HCT116 (cell line): ENCODE data around the gene NSMCE1. TPM values are rescaled to one million over a fixed set of nuclear protein-coding genes. Genes with fewer than 3 reads are reported as not detected.
"Not testable (repeated sequence)": the region's sequence is repeated elsewhere in the genome, so short reads cannot be mapped to it uniquely, and the experiment has no call there.

ENCODE experiments used
- ATAC-seq: fragments of 200-7000 bp; cut with Tn5 transposase; 2 replicates; pipeline ENCODE4 v1.9.1; 2020; ENCODE audit warnings: mild to moderate bottlenecking, moderate library complexity
- BruUV-seq: library from RNA; stranded (reverse); fragments of 400-500 nt; replicated peaks from 2 replicates; lab custom pipeline; 2021; lab: Mats Ljungman, UMichigan
- CTCF ChIA-PET: fragments of 300-600 bp; sonication (Branson Sonifier 250); formaldehyde crosslinking; loops from one replicate; lab custom pipeline; 2021; ENCODE audit warnings: antibody characterized with exemption; lab: Charles Lee
- POLR2A ChIA-PET: fragments of 300-600, 350-600 bp; sonication (Branson Sonifier 250); formaldehyde crosslinking; loops from one replicate; lab custom pipeline; 2021; ENCODE audit warnings: antibody characterized with exemption; lab: Charles Lee
- RAD21 ChIA-PET, 2 experiments: fragments of 300-600 bp; sonication (Branson Sonifier 250); formaldehyde crosslinking; loops; one replicate each; lab custom pipeline; 2023; ENCODE audit warnings: low total read pairs in 2 of 2; ENCODE audit not compliant: uncharacterized antibody in 2 of 2, unreplicated experiment in 2 of 2, low non-redundant PET in 1 of 2; lab: Charles Lee
- DNase-seq: peaks from one replicate; pipeline ENCODE4 v3.0.0-alpha.2; 2010; ENCODE audit warnings: low read depth, low spot score
- H2AFZ ChIP-seq: fragments of 200-600 bp; shearing (Covaris generic), sonication (generic); 2 replicates; pipeline ENCODE4 v1.6.1; 2017; ENCODE audit warnings: low read depth, mixed run types, mixed read lengths, antibody characterized with exemption, low read length; ENCODE audit not compliant: poor library complexity, severe bottlenecking
- H3K27ac ChIP-seq: 2 replicates; pipeline ENCODE4 v1.5.1; 2012; ENCODE audit warnings: low read depth, low read length
- H3K27me3 ChIP-seq: fragments of 200-600 bp; sonication (generic); 2 replicates; pipeline ENCODE4 v1.6.1; 2016; ENCODE audit warnings: mixed run types, low read length, mixed read lengths; ENCODE audit not compliant: insufficient read depth
- H3K36me3 ChIP-seq, 2 experiments: fragments of 200-500 bp in 1 of 2; fragments of 200-600 bp in 1 of 2; sonication (Bioruptor generic) in 1 of 2; sonication (generic) in 1 of 2; 2 replicates each; pipeline versions ENCODE4 v1.5.1 to v1.6.1; 2014 to 2016; ENCODE audit warnings: low read length in 2 of 2, inconsistent platforms in 1 of 2, mixed read lengths in 1 of 2, mixed run types in 1 of 2; ENCODE audit not compliant: insufficient read depth in 2 of 2, control insufficient read depth in 1 of 2
- H3K4me1 ChIP-seq, 2 experiments: fragments of 200-600 bp in 1 of 2; sonication (generic) in 1 of 2; 2 replicates each; pipeline versions ENCODE4 v1.5.1 to v1.6.1; 2012 to 2017; ENCODE audit warnings: low read length in 2 of 2, inconsistent platforms in 1 of 2, mild to moderate bottlenecking in 1 of 2, mixed read lengths in 1 of 2, mixed run types in 1 of 2, moderate library complexity in 1 of 2; ENCODE audit not compliant: insufficient read depth in 2 of 2, control insufficient read depth in 1 of 2
- H3K4me2 ChIP-seq: fragments of 200-600 bp; sonication (generic); 2 replicates; pipeline ENCODE4 v1.6.1; 2017; ENCODE audit warnings: mixed run types, low read length, mixed read lengths
- H3K4me3 ChIP-seq, 2 experiments: fragments of 200-600 bp in 1 of 2; sonication (generic) in 1 of 2; replicated peaks in 1 of 2; 2 replicates each; pipeline ENCODE4 v1.5.1; 2011 to 2016; ENCODE audit warnings: low read length in 2 of 2, control low read depth in 1 of 2, low read depth in 1 of 2, mild to moderate bottlenecking in 1 of 2, mixed read lengths in 1 of 2, mixed run types in 1 of 2
- H3K79me2 ChIP-seq: fragments of 200-600 bp; sonication (generic); 2 replicates; pipeline ENCODE4 v1.6.1; 2017; ENCODE audit warnings: mild to moderate bottlenecking, mixed run types, low read length, moderate library complexity, mixed read lengths; ENCODE audit not compliant: insufficient read depth
- H3K9ac ChIP-seq: fragments of 200-600 bp; sonication (generic); 2 replicates; pipeline ENCODE4 v1.6.1; 2016; ENCODE audit warnings: low read length, mixed read lengths
- H3K9me2 ChIP-seq: fragments of 200-600 bp; sonication (generic), shearing (Covaris generic); 2 replicates; pipeline ENCODE4 v1.6.1; 2017; ENCODE audit warnings: mixed run types, mild to moderate bottlenecking, moderate library complexity; ENCODE audit not compliant: insufficient read depth
- H3K9me3 ChIP-seq, 2 experiments: fragments of 200-500 bp in 1 of 2; fragments of 200-600 bp in 1 of 2; sonication (Bioruptor generic) in 1 of 2; sonication (generic) in 1 of 2; 2 replicates each; pipeline ENCODE4 v1.6.1; 2014 to 2017; ENCODE audit warnings: low read length in 2 of 2, mixed read lengths in 2 of 2, inconsistent platforms in 1 of 2, low read depth in 1 of 2, mild to moderate bottlenecking in 1 of 2, mixed run types in 1 of 2, moderate library complexity in 1 of 2; ENCODE audit not compliant: control insufficient read depth in 1 of 2, insufficient read depth in 1 of 2
- H4K20me1 ChIP-seq: fragments of 200-600 bp; sonication (generic), shearing (Covaris generic); 2 replicates; pipeline ENCODE4 v1.6.1; 2017; ENCODE audit warnings: mixed run types, mild to moderate bottlenecking, moderate library complexity; ENCODE audit not compliant: insufficient read depth
- ELF1 ChIP-seq: IDR thresholded peaks from 2 replicates; pipeline ENCODE4 v1.6.1; 2012; ENCODE audit warnings: low read depth, borderline replicate concordance
- intact Hi-C: fragments of 100-400 bp; cut with micrococcal nuclease; formaldehyde crosslinking; loops from 2 replicates; pipeline ENCODE4 v1.10.0; 2022
- total RNA-seq: library from RNA; stranded (reverse); gene quantifications from one replicate; pipeline ENCODE4 v1.2.1, GENCODE V29; 2021; ENCODE audit not compliant: unreplicated experiment
- TF ChIP-seq, protein P1 (sequence below), 3 experiments: fragments of 200-600 bp in 1 of 3; sonication (generic) in 1 of 3; IDR thresholded peaks in 2 of 3; conservative IDR thresholded peaks in 1 of 3; 2 replicates each; pipeline ENCODE4 v1.5.1; 2012 to 2017; ENCODE audit warnings: low read depth in 2 of 3, low read length in 2 of 3, antibody characterized with exemption in 1 of 3, borderline replicate concordance in 1 of 3, control low read depth in 1 of 3, mild to moderate bottlenecking in 1 of 3, mixed read lengths in 1 of 3, mixed run types in 1 of 3, moderate library complexity in 1 of 3; ENCODE audit not compliant: insufficient read depth in 1 of 3

The NSMCE1 gene
- total RNA-seq, 1 experiment from 2014 or later = 85.6 TPM

DNA sequence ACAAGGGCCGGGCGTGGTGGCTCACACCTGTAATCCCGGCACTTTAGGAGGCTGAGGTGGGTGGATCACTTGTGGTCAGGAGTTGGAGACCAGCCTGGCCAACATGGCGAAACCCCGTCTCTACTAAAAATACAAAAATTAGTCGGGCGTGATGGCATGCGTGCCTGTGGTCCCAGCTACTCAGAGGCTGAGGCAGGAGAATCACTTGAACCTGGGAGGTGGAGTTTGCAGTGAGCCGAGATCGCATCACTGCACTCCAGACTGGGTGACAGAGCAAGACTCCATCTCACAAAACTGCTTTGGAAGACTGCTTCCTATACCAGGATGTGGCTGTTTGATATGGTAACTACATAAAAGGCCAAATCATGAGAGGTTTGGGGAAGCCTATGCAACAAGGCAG is 61.5 kb downstream of the NSMCE1 start:
- ATAC-seq, H3K9me3 ChIP-seq, H4K20me1 ChIP-seq, H3K4me3 ChIP-seq, H3K9ac ChIP-seq, H3K36me3 ChIP-seq, H3K27ac ChIP-seq, H3K4me2 ChIP-seq, RAD21 ChIA-PET, BruUV-seq, H3K27me3 ChIP-seq, H3K79me2 ChIP-seq, intact Hi-C loops, H2AFZ ChIP-seq, CTCF ChIA-PET, DNase-seq, POLR2A ChIA-PET, H3K9me2 ChIP-seq: not testable (repeated sequence)
- peaks cover 20 to 26% of the 10 kb centered on the region in 2 experiments for H3K4me1 ChIP-seq

DNA sequence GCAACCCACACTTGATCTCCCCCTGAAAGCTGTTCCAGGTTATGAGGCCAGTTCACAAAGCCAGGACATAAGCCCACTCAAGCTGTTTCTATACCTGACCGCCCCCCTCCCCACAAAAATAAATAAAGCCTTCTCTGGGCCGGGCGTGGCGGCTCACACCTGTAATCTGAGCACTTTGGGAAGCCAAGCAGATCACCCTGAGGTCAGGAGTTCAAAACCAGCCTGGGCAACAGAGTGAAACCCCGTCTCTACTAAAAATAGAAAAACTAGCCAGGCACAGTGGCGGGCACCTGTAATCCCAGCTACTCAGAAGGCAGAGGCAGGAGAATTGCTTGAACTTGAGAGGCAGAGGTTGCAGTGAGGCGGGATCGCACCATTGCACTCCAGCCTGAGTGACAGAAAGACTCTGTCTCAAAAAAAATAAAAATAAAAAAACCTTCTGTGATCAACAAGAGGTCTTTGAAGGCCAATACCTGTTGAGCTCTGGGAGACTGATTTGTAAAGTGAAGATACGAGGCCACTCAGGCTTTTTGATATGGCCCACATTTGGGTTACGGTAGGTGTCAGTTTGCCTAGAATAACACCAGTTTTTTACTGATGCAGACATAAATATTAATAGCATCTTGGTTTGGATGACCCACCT is 63.0 kb downstream of the NSMCE1 start:
- H3K9ac ChIP-seq = no peak overlapping the region
- intact Hi-C loops = no loop called here
- no peak overlapping the region for H2AFZ ChIP-seq
- peaks cover 20 to 26% of the 10 kb centered on the region in 2 experiments for H3K4me1 ChIP-seq
- ChIA-PET CTCF (interaction anchor here (1.0 to 1.6 kb wide), 2 partner anchors 30 to 162 kb away, joined by 4 read pairs; no protein-coding TSS in a partner anchor), RAD21 (no interaction called here), POLR2A (no interaction called here)
- peak overlapping the region; percentile 88 for H3K4me2 ChIP-seq
- no TSS peak for BruUV-seq
- no peaks in the 10 kb centered on the region for H3K9me2 ChIP-seq
- no peak for DNase-seq
- H3K36me3 ChIP-seq = no peaks in the 10 kb centered on the region
- no peak for TF ChIP-seq ELF1
- TF ChIP-seq, protein P1, sequence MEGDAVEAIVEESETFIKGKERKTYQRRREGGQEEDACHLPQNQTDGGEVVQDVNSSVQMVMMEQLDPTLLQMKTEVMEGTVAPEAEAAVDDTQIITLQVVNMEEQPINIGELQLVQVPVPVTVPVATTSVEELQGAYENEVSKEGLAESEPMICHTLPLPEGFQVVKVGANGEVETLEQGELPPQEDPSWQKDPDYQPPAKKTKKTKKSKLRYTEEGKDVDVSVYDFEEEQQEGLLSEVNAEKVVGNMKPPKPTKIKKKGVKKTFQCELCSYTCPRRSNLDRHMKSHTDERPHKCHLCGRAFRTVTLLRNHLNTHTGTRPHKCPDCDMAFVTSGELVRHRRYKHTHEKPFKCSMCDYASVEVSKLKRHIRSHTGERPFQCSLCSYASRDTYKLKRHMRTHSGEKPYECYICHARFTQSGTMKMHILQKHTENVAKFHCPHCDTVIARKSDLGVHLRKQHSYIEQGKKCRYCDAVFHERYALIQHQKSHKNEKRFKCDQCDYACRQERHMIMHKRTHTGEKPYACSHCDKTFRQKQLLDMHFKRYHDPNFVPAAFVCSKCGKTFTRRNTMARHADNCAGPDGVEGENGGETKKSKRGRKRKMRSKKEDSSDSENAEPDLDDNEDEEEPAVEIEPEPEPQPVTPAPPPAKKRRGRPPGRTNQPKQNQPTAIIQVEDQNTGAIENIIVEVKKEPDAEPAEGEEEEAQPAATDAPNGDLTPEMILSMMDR (IDR thresholded peaks at IDR 0.05 in 2 of 3, conservative IDR thresholded peaks at IDR 0.05 in 1 of 3; ENCODE audit: borderline replicate concordance in 1 of 3, insufficient read depth in 1 of 3, low read depth in 2 of 3, low read length in 2 of 3) = 0 out of 6 replicates have a peak, but pooled peaks of 1 of the 3 experiments have one; percentile 18
- ATAC-seq = no peak
- no peaks in the 10 kb centered on the region for H4K20me1 ChIP-seq
- H3K27ac ChIP-seq = no peak overlapping the region
- H3K9me3 ChIP-seq = no peaks in the 10 kb centered on the region
- no peaks in the 10 kb centered on the region for H3K79me2 ChIP-seq
- no peak overlapping the region for H3K4me3 ChIP-seq
- H3K27me3 ChIP-seq = no peaks in the 10 kb centered on the region
